GM12875 (cell line): Measurements from ENCODE around the gene FMN2.

Experiments used
- H3K4me3 ChIP-seq: one replicate; pipeline ENCODE4 v1.5.1; 2011; ENCODE audit warnings: low read depth, low read length, control low read depth
- CTCF ChIP-seq: IDR thresholded peaks from 2 replicates; pipeline ENCODE4 v1.5.1; 2011; ENCODE audit warnings: low read depth, mild to moderate bottlenecking, control low read depth, inconsistent platforms, low read length, moderate library complexity, borderline replicate concordance; ENCODE audit not compliant: insufficient read depth

FMN2 gene

GRCh38 chr1:240207073-240207709, 115.5 kb downstream of the FMN2 start:
- no peak for TF ChIP-seq CTCF

GRCh38 chr1:240210026-240210425, 118.3 kb downstream of the FMN2 start:
- TF ChIP-seq CTCF, result no peak
- H3K4me3 ChIP-seq, result no peak overlapping the region

More at GRCh38 chr1:240207073-240207709, 115.5 kb downstream of the FMN2 start:
- H3K4me3 ChIP-seq, result no peak overlapping the region

GRCh38 chr1:240212556-240212955, 120.9 kb downstream of the FMN2 start:
- H3K4me3 ChIP-seq, result no peak overlapping the region

GRCh38 chr1:240217403-240217802, 125.7 kb downstream of the FMN2 start:
- no peak for TF ChIP-seq CTCF
- no peak overlapping the region for H3K4me3 ChIP-seq

More at GRCh38 chr1:240212556-240212955, 120.9 kb downstream of the FMN2 start:
- TF ChIP-seq CTCF, result no peak

GRCh38 chr1:240219104-240219503, 127.4 kb downstream of the FMN2 start:
- no peak for TF ChIP-seq CTCF
- no peak overlapping the region for H3K4me3 ChIP-seq

GRCh38 chr1:240226102-240226501, 134.4 kb downstream of the FMN2 start:
- no peak overlapping the region for H3K4me3 ChIP-seq
- TF ChIP-seq CTCF, result no peak

- no peak overlapping the region for H3K4me3 ChIP-seq
- no peak for TF ChIP-seq CTCF
Measured at GRCh38 chr1:240230816-240231215, 139.1 kb downstream of the FMN2 start.
